Tibial nerve (tissue), 3 donors: ENCODE measurements around the gene AMD1.

Experiments
- POLR2A ChIP-seq, 2 donors: fragments of 450-650 bp; IDR thresholded peaks; one replicate each; pipeline ENCODE4 v1.6.1; 2017; ENCODE audit warnings: antibody characterized with exemption in 2 of 2, mild to moderate bottlenecking in 2 of 2, moderate library complexity in 2 of 2
- TF ChIP-seq, protein P1 (sequence below), 5 experiments: fragments of 200-600 bp in 3 of 5; fragments of 450-650 bp in 2 of 5; sonication (generic) in 3 of 5; IDR thresholded peaks; one replicate each; pipeline ENCODE4 v1.5.1; 2016 to 2019; ENCODE audit warnings: antibody characterized with exemption in 5 of 5, mild to moderate bottlenecking in 3 of 5, moderate library complexity in 2 of 5

DNA sequence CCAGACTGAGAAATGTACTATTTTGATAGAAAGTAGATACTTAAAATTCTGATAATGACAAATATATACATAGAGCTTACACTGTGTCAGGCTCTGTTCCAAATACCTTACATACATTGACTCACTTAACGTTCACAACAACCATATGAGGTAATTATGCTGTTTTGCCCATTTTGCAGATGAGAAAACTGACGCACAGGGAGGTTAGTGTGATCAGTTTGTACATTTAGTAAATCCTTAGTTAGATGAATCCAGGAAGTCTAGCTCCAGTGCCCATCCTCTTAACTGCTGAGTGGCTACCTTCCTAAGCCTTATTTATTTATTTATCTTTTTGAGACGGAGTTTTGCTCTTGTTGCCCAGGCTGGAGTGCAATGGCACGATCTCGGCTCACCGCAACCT is 60.6 kb downstream of the AMD1 start:
- TF ChIP-seq, protein P1, sequence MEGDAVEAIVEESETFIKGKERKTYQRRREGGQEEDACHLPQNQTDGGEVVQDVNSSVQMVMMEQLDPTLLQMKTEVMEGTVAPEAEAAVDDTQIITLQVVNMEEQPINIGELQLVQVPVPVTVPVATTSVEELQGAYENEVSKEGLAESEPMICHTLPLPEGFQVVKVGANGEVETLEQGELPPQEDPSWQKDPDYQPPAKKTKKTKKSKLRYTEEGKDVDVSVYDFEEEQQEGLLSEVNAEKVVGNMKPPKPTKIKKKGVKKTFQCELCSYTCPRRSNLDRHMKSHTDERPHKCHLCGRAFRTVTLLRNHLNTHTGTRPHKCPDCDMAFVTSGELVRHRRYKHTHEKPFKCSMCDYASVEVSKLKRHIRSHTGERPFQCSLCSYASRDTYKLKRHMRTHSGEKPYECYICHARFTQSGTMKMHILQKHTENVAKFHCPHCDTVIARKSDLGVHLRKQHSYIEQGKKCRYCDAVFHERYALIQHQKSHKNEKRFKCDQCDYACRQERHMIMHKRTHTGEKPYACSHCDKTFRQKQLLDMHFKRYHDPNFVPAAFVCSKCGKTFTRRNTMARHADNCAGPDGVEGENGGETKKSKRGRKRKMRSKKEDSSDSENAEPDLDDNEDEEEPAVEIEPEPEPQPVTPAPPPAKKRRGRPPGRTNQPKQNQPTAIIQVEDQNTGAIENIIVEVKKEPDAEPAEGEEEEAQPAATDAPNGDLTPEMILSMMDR (IDR thresholded peaks at IDR 0.05): no peak
- no peak for TF ChIP-seq POLR2A (IDR thresholded peaks at IDR 0.05)
